ENCODE data around the gene RAPGEF3.
A peak's percentile ranks its signal among the peaks of the same experiment; 100 is the strongest.

The RAPGEF3 gene

GRCh38 chr12:47744005-47744651, 14.6 kb downstream of the RAPGEF3 start:
- Mint-ChIP-seq H3K4me3 (no peak overlapping the region), H3K27ac (no peak overlapping the region), H3K27me3 (ENCODE audit: low read depth, poor library complexity) (no peaks in the 10 kb centered on the region), H3K4me1 (peaks cover 72% of the 10 kb centered on the region), H3K36me3 (ENCODE audit: low read depth) (peaks cover 15% of the 10 kb centered on the region), H3K9me3 (no peaks in the 10 kb centered on the region)
- no peak for DNase-seq
- TF ChIP-seq CTCF (IDR thresholded peaks at IDR 0.05), result peak; percentile 38

- no peaks in the 10 kb centered on the region for H3K9me3 Mint-ChIP-seq
- peaks cover 8% of the 10 kb centered on the region for H3K36me3 Mint-ChIP-seq (ENCODE audit: low read depth)
- H3K27me3 Mint-ChIP-seq (ENCODE audit: low read depth, poor library complexity), result no peaks in the 10 kb centered on the region
- no peak for TF ChIP-seq CTCF (IDR thresholded peaks at IDR 0.05)
- H3K4me1 Mint-ChIP-seq, result peaks cover 76% of the 10 kb centered on the region
- peak overlapping the region; percentile 40 for H3K27ac Mint-ChIP-seq
- no peak for DNase-seq
- H3K4me3 Mint-ChIP-seq, result no peak overlapping the region
These were observed 15.3 kb downstream of the RAPGEF3 start for GRCh38 chr12:47743311-47743860.

GRCh38 chr12:47742253-47742825, 16.3 kb downstream of the RAPGEF3 start:
- Mint-ChIP-seq H3K9me3 (no peaks in the 10 kb centered on the region), H3K36me3 (ENCODE audit: low read depth) (peaks cover 5% of the 10 kb centered on the region), H3K27me3 (ENCODE audit: low read depth, poor library complexity) (no peaks in the 10 kb centered on the region), H3K27ac (no peak overlapping the region), H3K4me1 (peaks cover 86% of the 10 kb centered on the region), H3K4me3 (no peak overlapping the region)
- DNase-seq, result peak; percentile 76
- peak; percentile 99 for TF ChIP-seq CTCF (IDR thresholded peaks at IDR 0.05)

GRCh38 chr12:47741340-47741703, 17.4 kb downstream of the RAPGEF3 start:
- H3K4me1 Mint-ChIP-seq, result peaks cover 84% of the 10 kb centered on the region
- no peaks in the 10 kb centered on the region for H3K27me3 Mint-ChIP-seq (ENCODE audit: low read depth, poor library complexity)
- no peak overlapping the region for H3K4me3 Mint-ChIP-seq
- no peak for TF ChIP-seq CTCF (IDR thresholded peaks at IDR 0.05)
- H3K36me3 Mint-ChIP-seq (ENCODE audit: low read depth), result no peaks in the 10 kb centered on the region
- no peaks in the 10 kb centered on the region for H3K9me3 Mint-ChIP-seq
- H3K27ac Mint-ChIP-seq, result no peak overlapping the region
- DNase-seq, result no peak

GRCh38 chr12:47740606-47741339, 17.9 kb downstream of the RAPGEF3 start:
- H3K4me3 Mint-ChIP-seq, result no peak overlapping the region
- H3K27ac Mint-ChIP-seq, result no peak overlapping the region
- no peaks in the 10 kb centered on the region for H3K36me3 Mint-ChIP-seq (ENCODE audit: low read depth)
- no peaks in the 10 kb centered on the region for H3K27me3 Mint-ChIP-seq (ENCODE audit: low read depth, poor library complexity)
- H3K9me3 Mint-ChIP-seq, result no peaks in the 10 kb centered on the region
- peaks cover 84% of the 10 kb centered on the region for H3K4me1 Mint-ChIP-seq
- TF ChIP-seq CTCF (IDR thresholded peaks at IDR 0.05), result no peak
- DNase-seq, result no peak

All from nephron progenitor cell (in vitro differentiated cells).